ENCODE results near the gene DLG5.

GRCh38 chr10:77792155-77792554 is 134.4 kb downstream of the DLG5 start:
- no peak for TF ChIP-seq CTCF (IDR thresholded peaks at IDR 0.05)
- no peak for TF ChIP-seq POLR2A (IDR thresholded peaks at IDR 0.05)

Data from thyroid gland (tissue), 4 donors.